CD4-positive, alpha-beta T cell treated with Interleukin-4 for 1 hour (primary cell): ENCODE measurements around the gene ESPNL.

Experiments
- DNase-seq, 2 donors: peaks; one replicate each; pipeline ENCODE4 v3.0.0-alpha.2; 2020 to 2022

Gene ESPNL

DNA sequence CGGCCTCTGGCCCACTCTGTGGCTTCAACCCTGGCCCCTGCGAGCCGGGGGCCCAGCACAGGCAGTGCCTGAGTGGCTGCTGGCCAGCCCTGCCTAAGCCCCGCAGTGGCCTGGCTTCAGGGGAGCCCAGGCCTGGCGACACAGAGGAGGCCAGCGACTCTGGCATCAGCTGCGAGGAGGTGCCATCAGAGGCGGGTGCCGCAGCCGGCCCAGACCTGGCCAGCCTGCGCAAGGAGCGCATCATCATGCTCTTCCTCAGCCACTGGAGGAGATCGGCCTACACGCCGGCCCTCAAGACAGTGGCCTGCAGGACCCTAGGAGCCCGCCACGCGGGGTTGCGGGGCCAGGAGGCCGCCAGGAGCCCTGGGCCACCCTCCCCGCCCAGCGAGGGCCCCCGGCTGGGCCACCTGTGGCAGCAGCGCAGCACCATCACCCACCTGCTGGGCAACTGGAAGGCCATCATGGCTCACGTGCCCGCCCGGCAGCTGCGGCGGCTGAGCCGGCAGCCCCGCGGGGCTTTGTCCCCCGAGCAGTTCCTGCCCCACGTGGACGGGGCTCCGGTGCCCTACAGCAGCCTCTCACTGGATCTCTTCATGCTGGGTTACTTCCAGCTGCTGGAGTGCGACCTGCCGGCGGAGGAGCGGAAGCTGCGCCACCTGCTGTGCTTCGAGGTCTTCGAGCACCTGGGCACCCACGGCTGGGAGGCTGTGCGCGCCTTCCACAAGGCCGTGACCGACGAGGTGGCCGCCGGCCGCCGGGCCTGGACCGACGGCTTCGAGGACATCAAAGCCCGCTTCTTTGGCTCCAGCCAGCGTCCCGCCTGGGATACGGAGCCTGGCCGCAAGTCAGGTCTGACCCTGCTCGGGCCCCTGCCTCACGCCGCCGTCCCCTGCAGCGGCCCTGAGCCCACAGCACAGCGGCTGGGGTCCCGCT, 30.8 kb downstream of the ESPNL start:
- no peak for DNase-seq

DNA sequence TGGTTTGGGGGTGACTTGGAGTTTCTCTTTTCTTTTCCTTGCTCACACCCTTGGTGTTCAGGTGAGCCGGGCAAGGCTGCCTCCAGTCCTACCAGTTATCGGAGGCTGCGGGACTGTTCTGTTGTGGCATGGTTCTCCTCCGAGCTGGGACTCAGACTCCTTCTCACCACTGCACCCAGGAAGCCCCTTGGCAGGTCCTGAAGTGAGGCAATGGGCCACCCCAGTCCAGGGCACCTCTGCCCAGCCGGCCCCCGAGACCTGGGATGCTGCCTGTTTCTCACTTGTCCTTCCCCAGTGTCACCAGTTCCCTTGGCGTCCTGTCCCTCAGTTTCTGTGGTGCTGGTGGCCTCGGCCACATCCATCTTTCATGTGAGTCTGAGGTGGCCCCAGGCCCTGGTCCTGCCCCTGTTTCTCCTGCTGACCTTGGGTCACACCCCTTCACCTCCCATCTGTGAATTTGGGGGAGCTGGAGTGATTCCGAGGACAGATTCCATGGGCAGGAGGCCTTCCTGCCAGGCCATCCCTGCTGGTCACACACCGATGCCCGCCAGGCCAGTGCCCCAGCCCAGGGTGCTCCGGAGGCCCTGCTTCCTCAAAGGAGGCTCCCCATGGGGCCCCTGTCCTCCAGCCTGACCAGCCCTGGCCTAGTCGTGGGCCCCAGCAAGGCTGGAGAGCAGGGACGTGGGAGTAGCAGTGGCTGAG, 31.8 kb downstream of the ESPNL start:
- no peak for DNase-seq

DNA sequence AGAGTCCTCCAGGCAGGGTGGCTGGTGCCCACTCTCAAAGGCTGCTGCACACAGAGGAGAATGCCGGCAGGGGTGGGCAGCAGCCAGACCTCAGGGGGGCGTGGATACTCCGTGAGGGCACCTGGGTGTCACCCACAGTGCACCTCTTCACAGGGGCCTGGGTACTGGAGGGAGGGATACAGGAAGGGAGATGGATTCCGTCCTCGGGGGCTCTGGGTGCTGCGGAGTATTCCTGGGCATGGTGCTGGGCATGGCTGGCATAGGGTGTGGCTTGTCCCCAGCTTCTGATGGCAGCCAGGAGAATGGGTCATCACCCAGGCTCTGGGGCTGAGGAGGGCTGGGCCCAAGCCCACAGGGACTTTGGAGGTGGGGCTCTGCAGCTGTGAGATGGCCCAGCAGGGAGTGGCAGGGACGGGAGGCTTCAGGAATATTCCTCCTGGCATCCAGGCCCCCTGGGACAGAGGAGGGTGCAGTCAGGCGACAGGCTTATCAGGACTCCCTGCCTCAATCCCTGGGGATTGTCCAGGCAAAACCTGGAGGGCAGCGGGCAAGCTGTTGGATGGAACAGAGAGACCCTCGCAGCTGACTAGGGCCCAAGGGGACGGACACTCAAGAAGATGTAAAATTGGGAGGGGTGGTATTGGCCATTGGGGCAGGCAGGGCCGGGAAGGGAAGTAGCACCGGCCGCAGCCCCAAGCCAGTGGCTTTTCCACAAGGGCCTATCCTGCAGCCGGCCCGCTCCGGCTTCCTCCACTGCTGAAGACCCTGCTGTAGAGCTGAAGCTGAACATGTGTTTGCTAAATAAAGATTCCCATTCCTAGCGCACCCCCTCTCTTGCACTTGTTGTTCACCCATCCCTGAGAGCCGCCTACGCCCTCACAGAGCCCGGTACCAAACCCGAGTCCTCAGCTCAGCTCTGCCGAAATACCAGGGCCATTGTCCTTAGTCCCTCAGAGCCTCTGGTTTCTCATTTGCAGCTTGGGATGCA, 32.6 kb downstream of the ESPNL start:
- no peak for DNase-seq

DNA sequence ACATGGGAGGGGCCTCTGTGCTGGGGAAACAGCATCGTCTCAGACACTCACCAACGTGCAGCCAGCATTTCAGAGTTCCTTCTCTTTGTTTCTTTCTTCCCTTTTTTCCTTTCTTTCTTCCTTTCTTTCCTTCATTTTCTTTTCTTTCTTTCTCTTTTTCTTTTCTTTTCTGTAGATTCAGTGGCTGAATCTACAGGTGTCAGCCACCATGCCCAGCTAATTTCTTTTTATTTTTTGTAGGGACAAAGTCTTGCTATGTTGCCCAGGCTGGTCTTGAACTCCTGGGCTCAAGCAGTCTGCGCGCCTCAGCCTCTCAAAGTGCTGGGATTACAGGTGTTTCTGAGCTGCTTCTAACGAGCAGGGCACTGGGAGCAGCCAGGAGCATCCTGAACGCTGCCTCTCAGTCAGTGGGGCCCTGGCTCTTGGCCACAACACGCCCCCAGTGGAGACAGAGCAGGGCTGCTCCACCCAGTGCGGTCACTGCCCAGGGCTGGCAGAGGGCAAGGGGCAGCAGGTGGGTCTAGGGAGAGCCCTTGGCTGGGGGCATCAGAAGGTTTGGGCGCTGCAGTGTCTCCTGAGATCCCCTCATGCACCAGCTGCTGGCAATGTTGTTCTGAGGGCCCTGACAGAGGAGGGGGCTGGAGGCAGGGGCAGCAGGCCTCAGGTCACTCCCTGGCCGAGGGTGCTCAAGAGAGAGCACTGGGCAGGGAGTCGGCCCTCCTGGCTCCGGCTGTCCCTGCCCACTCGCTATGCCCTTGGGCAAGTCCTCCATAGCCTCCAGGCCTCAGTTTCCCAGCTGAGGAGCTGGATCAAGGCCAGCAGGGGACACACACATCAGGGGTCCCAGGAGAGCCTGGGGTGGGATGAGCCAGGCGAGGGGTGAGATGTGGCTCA, 33.6 kb downstream of the ESPNL start:
- no peak for DNase-seq

DNA sequence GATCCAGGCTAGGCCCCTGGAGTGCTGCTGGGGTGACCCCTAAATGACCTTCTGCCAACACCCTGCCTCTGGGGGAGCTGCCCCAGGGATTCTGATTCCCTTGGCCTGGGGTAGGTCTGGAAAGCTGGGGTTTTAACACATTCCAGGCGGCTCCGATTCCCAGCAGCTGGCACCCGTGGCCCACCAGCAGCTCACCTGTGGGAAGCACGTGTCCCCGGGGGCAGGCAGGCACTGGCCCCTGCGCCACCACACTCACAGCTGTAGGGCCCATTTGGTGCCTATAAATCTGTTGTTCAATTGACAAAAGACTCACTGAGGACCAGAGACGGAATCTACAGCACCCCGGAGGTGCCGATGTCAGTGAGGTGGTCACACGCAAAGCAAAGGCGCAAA, 34.2 kb downstream of the ESPNL start:
- no peak for DNase-seq

DNA sequence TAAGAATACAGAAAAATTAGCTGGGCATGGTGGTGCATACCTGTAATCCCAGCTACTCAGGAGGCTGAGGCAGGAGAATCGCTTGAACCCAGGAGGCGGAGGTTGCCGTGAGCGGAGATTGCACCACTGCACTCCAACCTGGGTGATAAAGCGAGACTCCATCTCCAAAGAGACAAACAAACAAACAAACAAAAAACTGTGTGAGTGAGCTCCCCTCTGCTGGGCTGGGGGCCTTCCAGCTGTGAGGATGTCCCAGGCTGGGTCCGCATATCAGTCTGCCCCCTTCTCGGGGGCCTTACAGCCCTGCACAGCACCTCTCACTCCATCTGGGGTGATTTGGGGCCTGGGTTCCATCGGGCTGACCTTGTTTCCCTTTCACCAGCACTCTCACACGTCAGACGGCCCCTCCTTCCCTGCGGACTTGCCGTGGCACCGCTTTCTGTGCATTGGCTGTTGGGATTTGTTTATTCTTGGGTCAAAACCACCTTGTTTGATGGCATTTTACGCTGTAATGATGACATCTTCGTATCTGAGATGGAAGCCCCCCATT, 35.5 kb downstream of the ESPNL start:
- DNase-seq, result no peak

DNA sequence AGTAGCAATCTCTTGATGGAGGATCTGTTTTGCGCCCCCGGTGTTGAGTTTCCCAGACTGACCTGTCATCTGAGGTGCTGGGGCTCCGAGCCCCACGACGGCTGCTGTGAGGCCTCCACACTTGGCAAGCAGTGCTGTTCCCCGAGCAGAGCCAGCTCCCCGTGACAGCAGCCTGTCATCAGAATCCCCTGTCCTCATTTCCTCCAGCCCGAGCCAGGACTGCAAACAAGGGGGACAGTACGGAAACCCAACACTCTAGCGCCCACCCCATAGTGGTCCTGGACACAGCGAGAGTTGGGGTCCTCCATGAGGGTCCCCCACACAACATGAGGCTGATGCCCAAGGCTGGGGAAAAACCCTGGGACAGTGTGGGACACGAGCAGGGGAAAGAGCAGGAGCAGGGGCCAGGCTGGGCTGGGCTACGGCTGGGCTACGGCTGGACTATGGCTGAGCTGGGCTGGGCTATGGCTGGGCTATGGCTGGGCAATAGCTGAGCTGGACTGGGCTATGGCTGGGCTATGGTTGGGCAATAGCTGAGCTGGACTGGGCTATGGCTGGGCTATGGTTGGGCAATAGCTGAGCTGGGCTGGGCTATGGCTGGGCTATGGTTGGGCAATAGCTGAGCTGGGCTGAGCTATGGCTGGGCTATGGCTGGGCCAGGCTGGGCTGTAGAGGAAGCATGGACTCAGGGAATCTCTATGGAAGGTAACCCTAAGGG, 36.8 kb downstream of the ESPNL start:
- DNase-seq, result peak in 1 of 2 donors; percentile 74

DNA sequence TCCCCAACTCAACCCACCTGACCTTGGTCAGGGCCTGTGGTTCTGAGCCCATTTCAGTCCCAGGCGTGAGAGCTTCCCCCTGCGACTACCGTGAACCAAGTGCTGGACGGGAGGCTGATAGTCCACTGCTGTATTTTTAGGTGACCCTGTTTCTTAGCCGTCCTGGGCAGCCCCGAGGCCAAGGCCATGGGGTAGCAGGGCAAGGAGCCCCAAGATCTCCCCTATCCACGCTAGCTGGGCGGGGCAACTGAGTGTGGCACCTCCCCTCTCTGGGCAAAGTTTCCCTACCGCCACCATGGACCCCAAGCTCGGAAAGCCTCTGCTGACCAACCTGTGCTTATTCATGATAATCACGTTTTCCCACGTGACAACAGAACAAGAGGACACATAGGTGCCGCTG, 37.7 kb downstream of the ESPNL start:
- no peak for DNase-seq

DNA sequence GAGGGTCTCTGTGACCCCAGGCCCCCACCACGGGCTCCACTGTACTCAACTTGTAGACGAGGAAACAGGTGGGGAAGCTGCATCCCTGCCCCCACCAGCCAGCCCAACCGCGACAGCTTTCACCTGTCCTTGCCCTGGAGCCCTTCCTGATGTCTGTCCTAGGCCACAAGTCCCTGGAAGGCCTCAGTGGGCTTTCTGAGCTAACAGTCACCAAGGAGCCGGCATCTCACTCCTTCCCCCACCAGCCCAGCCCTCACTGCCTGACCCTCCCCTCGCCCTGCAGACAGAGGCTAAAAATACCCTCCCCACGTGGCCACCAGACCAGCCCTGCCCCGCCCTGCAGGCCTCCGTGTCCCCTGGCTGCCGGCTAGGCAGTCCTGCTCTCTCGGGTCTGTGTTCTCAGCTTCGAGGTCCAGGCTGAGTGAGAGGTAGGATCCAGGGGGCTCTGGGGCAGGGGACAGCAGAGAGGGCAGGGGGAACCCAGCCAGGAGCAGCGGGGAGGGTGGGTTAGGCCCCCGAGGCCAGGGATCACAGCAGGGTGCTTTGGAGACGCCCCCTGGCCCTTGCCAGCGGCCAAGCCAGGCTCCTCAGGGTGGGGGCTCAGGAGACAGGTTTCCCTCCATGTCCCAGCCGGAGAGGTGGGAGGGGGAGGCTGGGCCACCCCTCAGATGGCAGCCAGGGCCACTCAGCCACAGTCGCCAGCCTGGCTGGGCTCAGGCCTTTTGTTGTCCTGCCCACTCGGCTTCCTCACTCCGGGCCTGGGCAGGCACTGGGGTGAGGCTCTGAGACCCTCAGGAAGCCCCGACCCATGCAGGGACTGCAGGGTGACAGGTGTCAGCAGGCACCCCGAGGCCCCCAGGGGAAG, 38.4 kb downstream of the ESPNL start, which contains the start of gene KLHL30:
Gene KLHL30 (plus strand): TSS at position 338 of the 865 bp plus-strand sequence. CDS start 2,087 bp downstream, outside the sequence.
- no peak for DNase-seq

DNA sequence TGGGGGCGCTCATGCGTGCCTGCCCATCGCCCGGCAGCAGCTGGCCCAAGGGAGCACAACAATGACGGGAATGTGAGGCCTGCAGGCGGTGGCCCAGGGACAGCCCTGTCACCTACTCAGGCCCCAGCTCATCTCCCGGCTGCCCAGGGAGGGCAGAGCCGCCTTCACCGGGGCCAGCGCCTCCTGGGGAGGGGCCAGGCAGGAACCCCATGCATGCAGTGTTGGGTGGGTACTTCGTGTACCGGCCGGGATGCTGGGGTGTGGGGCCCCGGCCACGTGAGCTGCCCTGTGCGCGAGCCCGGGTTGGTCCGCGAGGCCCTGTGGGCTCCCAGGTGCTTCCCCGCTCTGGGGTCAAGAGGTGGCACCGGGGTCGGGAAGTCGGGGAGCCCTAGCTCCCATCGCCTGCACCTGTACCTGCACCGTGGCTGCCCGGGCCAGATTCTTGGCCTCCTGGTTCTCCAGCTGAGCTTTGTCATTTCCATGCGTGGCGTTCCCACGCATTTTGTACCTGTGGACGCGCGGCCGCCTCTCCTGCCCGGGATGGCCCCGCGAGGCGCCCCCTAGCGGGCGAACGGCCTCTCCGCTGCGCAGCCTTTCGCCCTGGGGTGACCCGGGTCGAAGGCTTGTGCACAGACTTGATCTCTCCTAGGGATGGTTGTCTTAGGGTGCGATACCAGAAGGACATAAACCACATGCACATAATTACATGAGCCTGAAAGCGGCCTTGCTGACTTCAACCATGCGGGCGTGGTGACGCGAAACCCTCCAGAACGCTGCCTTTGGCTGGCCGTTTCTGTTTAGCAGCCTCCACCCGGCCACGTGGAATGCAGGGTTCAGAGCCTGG, 39.3 kb downstream of the ESPNL start:
- DNase-seq, result peak in 1 of 2 donors; percentile 19

DNA sequence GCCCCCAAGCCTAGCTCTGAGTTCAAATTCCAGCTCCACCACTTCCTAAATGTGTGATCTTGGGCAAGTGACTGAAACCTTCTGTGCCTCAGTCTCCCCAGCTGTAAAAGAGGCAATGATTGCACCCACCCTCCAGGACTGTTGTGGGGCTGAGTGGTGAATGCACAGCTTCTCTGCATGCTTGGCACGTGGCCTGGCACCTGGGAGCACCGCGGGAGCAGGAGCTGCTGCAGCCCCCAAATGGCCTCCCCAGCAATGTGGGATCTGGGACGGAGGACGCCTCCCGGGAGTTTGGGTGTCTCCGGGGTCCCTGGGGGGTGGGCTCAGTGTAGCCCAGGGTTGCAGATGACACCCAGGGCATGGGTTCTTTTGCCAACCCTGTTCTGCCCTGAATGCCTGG, 39.9 kb downstream of the ESPNL start:
- no peak for DNase-seq

DNA sequence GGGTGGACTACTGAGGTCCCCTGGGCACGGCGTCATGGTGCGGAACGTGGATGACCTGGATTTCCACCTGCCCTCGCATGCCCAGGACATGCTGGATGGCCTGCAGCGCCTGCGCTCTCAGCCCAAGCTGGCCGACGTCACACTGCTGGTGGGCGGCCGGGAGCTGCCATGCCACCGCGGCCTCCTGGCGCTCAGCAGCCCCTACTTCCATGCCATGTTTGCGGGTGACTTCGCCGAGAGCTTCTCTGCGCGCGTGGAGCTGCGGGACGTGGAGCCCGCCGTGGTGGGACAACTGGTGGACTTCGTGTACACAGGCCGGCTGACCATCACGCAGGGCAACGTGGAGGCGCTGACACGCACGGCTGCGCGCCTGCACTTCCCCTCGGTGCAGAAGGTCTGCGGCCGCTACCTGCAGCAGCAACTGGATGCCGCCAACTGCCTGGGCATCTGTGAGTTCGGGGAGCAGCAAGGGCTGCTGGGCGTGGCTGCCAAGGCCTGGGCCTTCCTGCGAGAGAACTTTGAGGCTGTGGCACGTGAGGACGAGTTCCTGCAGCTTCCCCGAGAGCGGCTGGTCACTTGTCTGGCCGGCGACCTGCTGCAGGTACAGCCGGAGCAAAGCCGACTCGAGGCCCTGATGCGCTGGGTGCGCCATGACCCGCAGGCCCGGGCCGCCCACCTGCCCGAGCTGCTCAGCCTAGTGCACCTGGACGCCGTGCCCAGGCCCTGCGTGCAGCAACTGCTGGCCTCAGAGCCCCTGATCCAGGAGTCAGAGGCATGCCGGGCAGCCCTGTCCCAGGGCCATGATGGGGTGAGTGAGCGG, 40.8 kb downstream of the ESPNL start:
- no peak for DNase-seq

DNA sequence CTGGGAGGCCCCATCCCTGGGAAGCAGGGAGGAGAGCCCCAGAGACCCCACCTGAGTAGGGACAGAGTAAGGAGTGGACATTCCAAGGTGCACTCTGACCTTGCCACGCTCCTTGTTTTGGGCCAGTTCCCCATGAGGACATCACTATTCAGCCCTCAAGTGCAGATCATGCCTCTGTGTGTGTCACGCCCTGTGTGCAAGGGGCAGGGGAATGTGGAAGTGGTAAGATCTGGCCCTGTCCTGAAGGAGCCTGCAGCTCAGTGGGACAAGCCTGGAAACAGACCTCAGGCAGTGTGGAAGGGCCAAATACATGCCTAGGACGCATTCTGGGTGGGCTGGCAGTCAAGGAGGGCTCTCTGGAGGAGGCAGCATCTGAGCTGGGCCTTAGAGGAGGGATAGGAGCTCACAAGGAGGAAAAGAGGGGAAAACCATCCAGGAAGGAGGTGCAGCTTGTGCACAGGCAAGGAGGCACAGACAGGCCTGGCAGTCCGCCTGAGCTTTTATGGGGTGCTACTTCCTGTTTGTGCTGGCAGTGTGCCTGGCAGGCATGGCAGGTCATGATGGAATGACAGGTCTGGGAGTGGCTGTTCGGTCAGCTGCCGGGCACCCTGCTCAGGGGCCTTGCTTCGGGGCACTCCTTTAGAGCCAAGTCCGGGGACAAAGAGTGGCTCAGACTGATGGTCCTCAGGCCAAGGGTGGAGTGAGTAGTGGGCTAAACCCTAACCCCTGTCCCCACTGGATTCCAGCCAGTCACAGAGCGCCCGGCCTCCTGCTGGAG, 41.6 kb downstream of the ESPNL start:
- peak in 1 of 2 donors; percentile 24 for DNase-seq

DNA sequence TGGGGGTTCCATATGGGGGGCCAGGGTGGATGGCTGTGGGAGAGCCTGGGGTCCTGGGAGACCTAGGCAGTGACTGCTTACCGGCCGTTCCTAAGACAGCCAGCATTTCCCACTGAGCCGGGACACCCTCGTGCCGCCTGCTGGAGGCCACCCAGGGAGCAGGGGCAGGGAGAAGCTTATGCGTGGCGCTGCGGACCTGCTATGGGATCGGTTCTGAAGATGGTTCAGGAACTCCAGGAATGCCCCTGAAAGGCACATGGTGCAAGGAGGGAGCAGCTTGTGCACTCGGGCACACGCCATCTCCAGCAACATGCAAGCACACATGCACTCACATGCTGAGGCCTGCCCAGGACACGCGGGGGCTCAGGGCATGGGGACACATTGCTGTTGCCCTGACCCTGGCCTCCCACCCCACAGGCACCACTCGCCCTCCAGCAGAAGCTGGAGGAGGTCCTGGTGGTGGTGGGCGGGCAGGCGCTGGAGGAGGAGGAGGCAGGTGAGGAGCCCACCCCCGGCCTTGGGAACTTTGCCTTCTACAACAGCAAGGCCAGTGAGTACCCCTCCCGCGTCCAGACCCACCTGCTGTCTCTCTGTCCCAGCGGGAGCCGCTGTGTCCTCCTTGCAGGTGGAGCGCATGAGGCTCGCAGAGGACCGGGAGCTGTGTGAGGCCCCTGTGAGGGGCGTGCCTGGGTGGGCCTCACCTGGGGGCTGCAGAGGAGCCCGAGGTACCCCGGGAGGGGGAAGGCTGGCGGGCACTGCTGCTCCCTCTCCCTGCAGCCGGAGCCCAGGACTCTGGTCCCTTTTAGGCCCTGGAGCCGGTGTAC, 42.5 kb downstream of the ESPNL start:
- DNase-seq, result no peak

DNA sequence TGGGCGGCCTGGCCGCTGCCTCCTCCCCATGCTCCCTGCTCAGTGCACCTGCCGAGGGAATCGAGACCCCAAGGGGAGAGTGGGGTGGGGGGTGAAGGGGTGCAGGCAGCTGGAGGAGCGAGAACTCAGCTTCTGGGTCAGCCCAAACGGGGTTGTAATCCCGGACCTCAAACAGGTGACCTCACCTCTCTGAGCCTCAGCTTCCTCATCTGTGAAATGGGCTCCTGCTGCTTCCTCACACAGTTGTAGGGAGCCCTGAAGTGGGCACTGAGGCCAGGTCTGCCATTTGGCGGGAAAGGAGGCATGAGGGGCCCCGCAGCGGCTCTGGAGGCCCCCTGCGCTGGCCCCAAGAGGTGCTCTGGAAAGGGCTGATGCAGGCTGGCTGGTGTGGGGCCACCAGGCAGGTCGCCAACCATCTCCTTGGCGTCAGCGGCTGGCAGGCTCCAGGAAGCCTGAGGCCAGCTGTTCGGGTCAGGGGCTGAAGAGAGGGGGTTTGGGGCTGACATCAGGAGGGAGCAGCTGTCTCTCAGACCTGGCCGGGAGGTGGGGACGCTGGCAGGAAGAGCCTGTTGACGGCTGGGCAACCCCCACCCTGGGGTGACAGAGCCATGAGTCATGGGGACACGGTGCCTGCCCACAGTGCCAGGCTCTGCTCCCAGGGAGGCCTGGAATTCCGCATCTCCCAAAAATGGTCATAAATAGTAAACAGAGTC, 43.3 kb downstream of the ESPNL start:
- no peak for DNase-seq
